Gastroesophageal sphincter (tissue), 4 donors: Measurements from ENCODE around the gene CTSS. TPM values are rescaled to one million over a fixed set of nuclear protein-coding genes. Genes with fewer than 3 reads are reported as not detected.

ENCODE experiments used
- ATAC-seq: fragments of 150-250 bp; one replicate; pipeline ENCODE4 v1.9.1; 2016; ENCODE audit warnings: mild to moderate bottlenecking, moderate library complexity
- H3K27ac ChIP-seq, 4 donors: fragments of 200-600 bp; sonication (generic) in 3 of 4; 1 replicate in 3 of 4; 2 replicates in 1 of 4; pipeline ENCODE4 v1.5.1; 2016 to 2019
- H3K27me3 ChIP-seq: fragments of 200-600 bp; sonication (generic); one replicate; pipeline ENCODE4 v1.5.1; 2019
- H3K36me3 ChIP-seq, 2 donors: fragments of 200-600 bp; sonication (generic); one replicate each; pipeline ENCODE4 v1.5.1; 2019; ENCODE audit warnings: control low read depth in 1 of 2
- H3K4me1 ChIP-seq, 3 donors: fragments of 200-600 bp; sonication (generic); 1 replicate in 2 of 3; 2 replicates in 1 of 3; pipeline ENCODE4 v1.5.1; 2016 to 2019; ENCODE audit warnings: control low read depth in 2 of 3
- H3K4me3 ChIP-seq, 2 donors: fragments of 200-600 bp; sonication (generic); one replicate each; pipeline ENCODE4 v1.5.1; 2019; ENCODE audit warnings: mild to moderate bottlenecking in 1 of 2, moderate library complexity in 1 of 2
- H3K9me3 ChIP-seq, 3 donors: fragments of 200-600 bp; sonication (generic); one replicate each; pipeline ENCODE4 v1.5.1; 2017 to 2019; ENCODE audit warnings: control low read depth in 2 of 3
- EP300 ChIP-seq: sonication (generic); formaldehyde crosslinking; IDR thresholded peaks from one replicate; pipeline ENCODE4 v1.6.1; 2017; ENCODE audit warnings: antibody characterized with exemption, mild to moderate bottlenecking
- POLR2A ChIP-seq, 2 donors: fragments of 450-650 bp; IDR thresholded peaks; one replicate each; pipeline ENCODE4 v1.6.1; 2017; ENCODE audit warnings: antibody characterized with exemption in 2 of 2, mild to moderate bottlenecking in 2 of 2, moderate library complexity in 1 of 2
- POLR2AphosphoS5 ChIP-seq: sonication (generic); formaldehyde crosslinking; IDR thresholded peaks from one replicate; pipeline ENCODE4 v1.6.1; 2017; ENCODE audit warnings: antibody characterized with exemption
- WGBS, 2 donors: methylation state at CpG; one replicate each; pipeline ENCODE4 v1.1.5; 2018; ENCODE audit warnings: low coverage in 1 of 2; 5-methylcytosine and 5-hydroxymethylcytosine counted together
- total RNA-seq, 4 donors: library from RNA; depleted of rRNA; stranded (reverse); fragments of >200 nt; gene quantifications; one replicate each; pipeline ENCODE4 v1.1.0, GENCODE V29; 2016
- TF ChIP-seq, protein P1 (sequence below), 4 experiments: fragments of 200-600 bp in 2 of 4; fragments of 450-650 bp in 2 of 4; sonication (generic) in 1 of 4; IDR thresholded peaks; one replicate each; pipeline ENCODE4 v1.5.1; 2017 to 2019; ENCODE audit warnings: antibody characterized with exemption in 4 of 4, mild to moderate bottlenecking in 2 of 4, moderate library complexity in 2 of 4

CTSS gene
- total RNA-seq, 4 donors from 2014 or later: 9.3 to 80.3 (median 50.4) TPM

DNA sequence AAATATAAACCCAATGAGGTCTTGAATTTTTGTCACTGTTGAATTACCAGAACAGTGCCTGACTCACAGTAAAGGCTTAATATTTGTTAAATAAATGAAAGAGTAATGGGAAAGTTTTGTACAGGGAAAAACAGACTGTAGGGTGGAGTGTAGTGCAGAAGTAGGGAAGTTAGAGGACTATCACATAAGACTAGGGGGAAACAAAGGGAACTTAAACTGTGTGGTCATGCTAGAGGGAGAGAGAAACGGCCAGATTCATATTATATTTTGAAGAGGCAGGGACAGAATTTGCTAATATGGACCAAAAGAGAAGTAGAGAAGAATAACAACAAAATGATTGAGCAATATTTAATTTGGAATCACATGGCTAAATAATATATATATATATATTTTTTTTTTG lies 27.6 kb upstream of the CTSS start:
- ATAC-seq: no peak
- Histone ChIP-seq H3K4me1 (no peaks in the 10 kb centered on the region), H3K27ac (no peak overlapping the region), H3K36me3 (peaks cover 0 to 36% of the 10 kb centered on the region in 2 donors), H3K4me3 (no peak overlapping the region), H3K9me3 (no peaks in the 10 kb centered on the region), H3K27me3 (no peaks in the 10 kb centered on the region)
- TF ChIP-seq POLR2A (IDR thresholded peaks at IDR 0.05) (no peak), EP300 (no peak), POLR2AphosphoS5 (no peak)
- TF ChIP-seq, protein P1, sequence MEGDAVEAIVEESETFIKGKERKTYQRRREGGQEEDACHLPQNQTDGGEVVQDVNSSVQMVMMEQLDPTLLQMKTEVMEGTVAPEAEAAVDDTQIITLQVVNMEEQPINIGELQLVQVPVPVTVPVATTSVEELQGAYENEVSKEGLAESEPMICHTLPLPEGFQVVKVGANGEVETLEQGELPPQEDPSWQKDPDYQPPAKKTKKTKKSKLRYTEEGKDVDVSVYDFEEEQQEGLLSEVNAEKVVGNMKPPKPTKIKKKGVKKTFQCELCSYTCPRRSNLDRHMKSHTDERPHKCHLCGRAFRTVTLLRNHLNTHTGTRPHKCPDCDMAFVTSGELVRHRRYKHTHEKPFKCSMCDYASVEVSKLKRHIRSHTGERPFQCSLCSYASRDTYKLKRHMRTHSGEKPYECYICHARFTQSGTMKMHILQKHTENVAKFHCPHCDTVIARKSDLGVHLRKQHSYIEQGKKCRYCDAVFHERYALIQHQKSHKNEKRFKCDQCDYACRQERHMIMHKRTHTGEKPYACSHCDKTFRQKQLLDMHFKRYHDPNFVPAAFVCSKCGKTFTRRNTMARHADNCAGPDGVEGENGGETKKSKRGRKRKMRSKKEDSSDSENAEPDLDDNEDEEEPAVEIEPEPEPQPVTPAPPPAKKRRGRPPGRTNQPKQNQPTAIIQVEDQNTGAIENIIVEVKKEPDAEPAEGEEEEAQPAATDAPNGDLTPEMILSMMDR (IDR thresholded peaks at IDR 0.05): no peak
- WGBS, 2 donors: 63 to 74% methylated on average over 1 of the region's 1 CpG

DNA sequence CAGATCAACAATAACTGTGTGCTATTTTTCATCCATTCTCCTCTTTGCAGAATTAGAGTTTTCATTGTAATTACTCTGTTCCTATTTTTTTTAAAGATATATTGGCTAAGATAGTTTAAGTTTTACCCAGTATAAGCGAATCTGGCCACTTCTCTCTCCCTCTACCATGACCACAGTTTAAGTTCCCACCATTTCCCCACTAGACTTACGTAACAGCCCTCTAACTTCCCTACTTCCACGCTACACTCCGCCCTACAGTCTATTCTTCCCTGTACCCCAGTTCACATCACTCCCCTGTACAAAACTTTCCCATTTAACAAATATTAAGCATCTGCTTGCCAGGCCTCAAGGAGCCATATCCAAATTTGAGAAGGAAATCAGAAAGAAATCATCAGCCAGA lies 26.0 kb upstream of the CTSS start:
- H3K4me3 ChIP-seq: no peak overlapping the region
- 85 to 94% methylated on average over 4 of the region's 4 CpGs for WGBS, 2 donors
- no peaks in the 10 kb centered on the region for H3K4me1 ChIP-seq
- H3K27me3 ChIP-seq: no peaks in the 10 kb centered on the region
- ATAC-seq: no peak
- H3K27ac ChIP-seq: no peak overlapping the region
- no peaks in the 10 kb centered on the region for H3K9me3 ChIP-seq
- peaks cover 0 to 20% of the 10 kb centered on the region in 2 donors for H3K36me3 ChIP-seq
- TF ChIP-seq, protein P1 (IDR thresholded peaks at IDR 0.05): no peak
- TF ChIP-seq EP300 (no peak), POLR2A (IDR thresholded peaks at IDR 0.05) (no peak)

DNA sequence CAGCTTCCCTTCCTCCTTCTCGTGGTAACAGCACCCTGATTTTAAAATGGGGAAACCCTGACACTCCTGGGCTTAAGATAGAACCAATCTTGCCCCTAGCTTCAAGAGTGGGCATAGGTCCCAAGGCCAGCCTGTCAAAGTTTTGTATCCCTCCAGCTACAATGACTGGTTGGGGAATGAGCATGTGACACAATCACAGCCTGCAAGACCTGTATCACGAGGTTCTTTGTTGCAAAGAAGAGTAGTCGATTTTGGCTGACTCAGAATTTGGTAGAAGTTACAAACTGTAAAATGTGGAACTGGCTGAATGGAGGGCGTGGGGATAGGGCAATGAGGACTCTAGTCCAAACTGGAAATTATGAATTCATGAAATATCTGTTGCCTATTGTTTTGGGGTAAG lies 23.8 kb upstream of the CTSS start:
- WGBS, 2 donors: 69 to 97% methylated on average over 2 to 4 of the region's 4 CpGs
- no peak for TF ChIP-seq POLR2A (IDR thresholded peaks at IDR 0.05)
- TF ChIP-seq, protein P1 (IDR thresholded peaks at IDR 0.05): no peak
- TF ChIP-seq EP300: no peak
- no peak for TF ChIP-seq POLR2AphosphoS5

DNA sequence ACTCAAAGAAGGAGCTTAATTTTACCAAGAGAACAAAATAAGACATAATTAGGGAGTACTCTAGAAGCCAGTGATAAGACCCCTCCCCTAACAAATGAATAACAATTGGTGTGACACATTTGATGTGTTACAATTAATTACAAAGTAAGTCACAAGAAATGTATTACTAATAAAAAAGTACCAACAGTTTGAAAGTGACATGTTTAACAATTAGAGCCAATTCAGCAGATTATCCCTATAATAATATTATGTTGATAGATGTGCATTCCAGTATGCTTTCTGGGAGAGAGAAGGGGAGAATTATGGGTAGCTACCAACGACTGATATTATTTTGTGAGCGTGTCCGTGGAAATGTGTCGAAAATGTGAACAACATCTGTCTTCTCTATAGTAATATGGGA lies 23.4 kb upstream of the CTSS start:
- WGBS, 2 donors: 55 to 73% methylated on average over 4 of the region's 4 CpGs

More for the DNA sequence above, 23.8 kb upstream of the CTSS start:
- H3K9me3 ChIP-seq: no peaks in the 10 kb centered on the region
- H3K4me1 ChIP-seq: no peaks in the 10 kb centered on the region
- H3K27ac ChIP-seq: no peak overlapping the region
- H3K4me3 ChIP-seq: no peak overlapping the region
- no peak for ATAC-seq
- no peaks in the 10 kb centered on the region for H3K36me3 ChIP-seq
- no peaks in the 10 kb centered on the region for H3K27me3 ChIP-seq

DNA sequence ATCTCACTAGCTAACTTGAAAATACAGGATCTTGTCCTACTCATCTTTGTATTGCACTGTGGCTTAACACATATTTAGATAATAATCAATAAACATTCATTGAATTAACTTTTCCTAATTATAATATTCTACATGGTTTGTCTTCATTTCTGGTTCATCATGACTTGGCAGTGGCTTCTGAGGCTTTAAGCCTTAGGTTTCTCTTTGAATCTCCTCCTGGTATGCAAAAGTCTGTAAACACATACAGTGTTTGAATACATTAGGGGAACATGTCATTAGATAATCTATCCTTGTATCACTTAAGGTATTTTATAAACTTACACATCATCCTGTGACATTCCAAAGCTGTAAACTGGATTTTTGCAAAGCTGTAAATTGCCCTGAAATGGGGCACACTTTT lies 21.9 kb upstream of the CTSS start:
- no peak overlapping the region for H3K27ac ChIP-seq
- H3K9me3 ChIP-seq: no peaks in the 10 kb centered on the region
- H3K4me3 ChIP-seq: no peak overlapping the region
- no peak for ATAC-seq
- H3K4me1 ChIP-seq: no peaks in the 10 kb centered on the region
- no peaks in the 10 kb centered on the region for H3K27me3 ChIP-seq
- TF ChIP-seq POLR2A (IDR thresholded peaks at IDR 0.05) (no peak), POLR2AphosphoS5 (no peak), EP300 (no peak)
- TF ChIP-seq, protein P1 (IDR thresholded peaks at IDR 0.05): no peak
- no peaks in the 10 kb centered on the region for H3K36me3 ChIP-seq

More for the DNA sequence above, 23.4 kb upstream of the CTSS start:
- Histone ChIP-seq H3K36me3 (no peaks in the 10 kb centered on the region), H3K27me3 (no peaks in the 10 kb centered on the region), H3K27ac (no peak overlapping the region), H3K9me3 (no peaks in the 10 kb centered on the region), H3K4me1 (no peaks in the 10 kb centered on the region), H3K4me3 (no peak overlapping the region)
- TF ChIP-seq POLR2A (IDR thresholded peaks at IDR 0.05): no peak
- no peak for TF ChIP-seq EP300
- no peak for TF ChIP-seq POLR2AphosphoS5
- TF ChIP-seq, protein P1 (IDR thresholded peaks at IDR 0.05): no peak
- no peak for ATAC-seq
